ENCODE data around the gene SGF29. TPM values are rescaled to one million over a fixed set of nuclear protein-coding genes. Genes with fewer than 3 reads are reported as not detected.
"Not testable (repeated sequence)": the region's sequence is repeated elsewhere in the genome, so short reads cannot be mapped to it uniquely, and the experiment has no call there.

The SGF29 gene
- polyA plus RNA-seq, 1 donor (not counting 4 experiments of a cell fraction or from before 2014, with no cell fraction given): 3.0 TPM

- no peak for DNase-seq (ENCODE audit: low read depth, low spot score)
- no peak for FAIRE-seq
- dilution Hi-C loops (cut with MboI; ENCODE audit: extremely low pct_ligation_motif_present, low sequenced_read_pairs): no loop called here
These were observed 29.0 kb upstream of the SGF29 start for GRCh38 chr16:28524681-28525171.

GRCh38 chr16:28526201-28527099 is 27.3 kb upstream of the SGF29 start:
- no peak for TF ChIP-seq CTCF (optimal IDR thresholded peaks at IDR 0.05 in 1 of 3, IDR thresholded peaks at IDR 0.05 in 1 of 3, conservative IDR thresholded peaks at IDR 0.05 in 1 of 3; ENCODE audit: extremely low read depth in 1 of 3, insufficient read depth in 2 of 3, low read length in 3 of 3)
- no peak for TF ChIP-seq EZH2 (IDR thresholded peaks at IDR 0.05; ENCODE audit: low read length)
- Histone ChIP-seq H3K79me2 (ENCODE audit: control insufficient read depth, insufficient read depth, low read length) (no peaks in the 10 kb centered on the region), H3K4me2 (ENCODE audit: control insufficient read depth, extremely low read depth, insufficient read depth, low read depth, low read length) (no peak overlapping the region), H3K4me3 (ENCODE audit: control insufficient read depth in 2 of 3, extremely low read depth in 1 of 3, insufficient read depth in 2 of 3, low read depth in 1 of 3, low read length in 3 of 3) (no peak overlapping the region), H3K27me3 (ENCODE audit: control insufficient read depth, extremely low read depth, insufficient read depth, low read length) (no peaks in the 10 kb centered on the region), H3K4me1 (ENCODE audit: control insufficient read depth, extremely low read depth, insufficient read depth, low read length) (no peaks in the 10 kb centered on the region), H4K20me1 (ENCODE audit: control insufficient read depth, extremely low read depth, insufficient read depth, low read length) (no peaks in the 10 kb centered on the region), H3K9me3 (ENCODE audit: control insufficient read depth, low read depth, low read length) (no peaks in the 10 kb centered on the region), H3K36me3 (ENCODE audit: control insufficient read depth in 2 of 2, extremely low read depth in 1 of 2, insufficient read depth in 2 of 2, low read length in 2 of 2) (no peaks in the 10 kb centered on the region), H3K9ac (ENCODE audit: control insufficient read depth, extremely low read depth, insufficient read depth, low read length) (no peak overlapping the region), H2AFZ (ENCODE audit: control insufficient read depth, low read length) (no peak overlapping the region), H3K9me1 (ENCODE audit: control insufficient read depth, extremely low read depth, insufficient read depth, low read length) (no peaks in the 10 kb centered on the region), H3K27ac (ENCODE audit: control insufficient read depth, insufficient read depth, low read length) (no peak overlapping the region)
- dilution Hi-C loops (cut with MboI; ENCODE audit: extremely low pct_ligation_motif_present, low sequenced_read_pairs): no loop called here
- no peak for FAIRE-seq
- no peak for DNase-seq (ENCODE audit: low read depth, low spot score)

More at GRCh38 chr16:28524681-28525171, 29.0 kb upstream of the SGF29 start:
- no peaks in the 10 kb centered on the region for H4K20me1 ChIP-seq (ENCODE audit: control insufficient read depth, extremely low read depth, insufficient read depth, low read length)
- no peaks in the 10 kb centered on the region for H3K9me1 ChIP-seq (ENCODE audit: control insufficient read depth, extremely low read depth, insufficient read depth, low read length)
- no peaks in the 10 kb centered on the region for H3K79me2 ChIP-seq (ENCODE audit: control insufficient read depth, insufficient read depth, low read length)
- no peak overlapping the region for H3K4me3 ChIP-seq (ENCODE audit: control insufficient read depth in 2 of 3, extremely low read depth in 1 of 3, insufficient read depth in 2 of 3, low read depth in 1 of 3, low read length in 3 of 3)
- H3K27ac ChIP-seq (ENCODE audit: control insufficient read depth, insufficient read depth, low read length): no peak overlapping the region
- no peak overlapping the region for H2AFZ ChIP-seq (ENCODE audit: control insufficient read depth, low read length)
- no peaks in the 10 kb centered on the region for H3K36me3 ChIP-seq (ENCODE audit: control insufficient read depth in 2 of 2, extremely low read depth in 1 of 2, insufficient read depth in 2 of 2, low read length in 2 of 2)
- no peaks in the 10 kb centered on the region for H3K9me3 ChIP-seq (ENCODE audit: control insufficient read depth, low read depth, low read length)
- H3K27me3 ChIP-seq (ENCODE audit: control insufficient read depth, extremely low read depth, insufficient read depth, low read length): no peaks in the 10 kb centered on the region
- no peak overlapping the region for H3K9ac ChIP-seq (ENCODE audit: control insufficient read depth, extremely low read depth, insufficient read depth, low read length)
- no peak for TF ChIP-seq CTCF (optimal IDR thresholded peaks at IDR 0.05 in 1 of 3, IDR thresholded peaks at IDR 0.05 in 1 of 3, conservative IDR thresholded peaks at IDR 0.05 in 1 of 3; ENCODE audit: extremely low read depth in 1 of 3, insufficient read depth in 2 of 3, low read length in 3 of 3)
- TF ChIP-seq EZH2 (IDR thresholded peaks at IDR 0.05; ENCODE audit: low read length): no peak
- no peak overlapping the region for H3K4me2 ChIP-seq (ENCODE audit: control insufficient read depth, extremely low read depth, insufficient read depth, low read depth, low read length)
- no peaks in the 10 kb centered on the region for H3K4me1 ChIP-seq (ENCODE audit: control insufficient read depth, extremely low read depth, insufficient read depth, low read length)

- H3K4me2 ChIP-seq (ENCODE audit: control insufficient read depth, extremely low read depth, insufficient read depth, low read depth, low read length); H3K27me3 ChIP-seq (ENCODE audit: control insufficient read depth, extremely low read depth, insufficient read depth, low read length); FAIRE-seq; H3K36me3 ChIP-seq (ENCODE audit: control insufficient read depth in 2 of 2, extremely low read depth in 1 of 2, insufficient read depth in 2 of 2, low read length in 2 of 2); H3K9me3 ChIP-seq (ENCODE audit: control insufficient read depth, low read depth, low read length); H3K9me1 ChIP-seq (ENCODE audit: control insufficient read depth, extremely low read depth, insufficient read depth, low read length); H3K27ac ChIP-seq (ENCODE audit: control insufficient read depth, insufficient read depth, low read length); DNase-seq (ENCODE audit: low read depth, low spot score); H2AFZ ChIP-seq (ENCODE audit: control insufficient read depth, low read length); H3K4me1 ChIP-seq (ENCODE audit: control insufficient read depth, extremely low read depth, insufficient read depth, low read length); H3K4me3 ChIP-seq (ENCODE audit: control insufficient read depth in 2 of 3, extremely low read depth in 1 of 3, insufficient read depth in 2 of 3, low read depth in 1 of 3, low read length in 3 of 3); H3K79me2 ChIP-seq (ENCODE audit: control insufficient read depth, insufficient read depth, low read length); H3K9ac ChIP-seq (ENCODE audit: control insufficient read depth, extremely low read depth, insufficient read depth, low read length); dilution Hi-C loops (cut with MboI; ENCODE audit: extremely low pct_ligation_motif_present, low sequenced_read_pairs); H4K20me1 ChIP-seq (ENCODE audit: control insufficient read depth, extremely low read depth, insufficient read depth, low read length): not testable (repeated sequence)
These were observed 26.5 kb upstream of the SGF29 start for GRCh38 chr16:28527100-28527785.
